Pancreas (tissue), 10 donors: ENCODE measurements around the gene OR5K4. TPM values are rescaled to one million over a fixed set of nuclear protein-coding genes. Genes with fewer than 3 reads are reported as not detected.

Experiments used
- ATAC-seq, 4 donors: fragments of 200-7000 bp; cut with Tn5 transposase; one replicate each; pipeline versions ENCODE4 v1.8.0 to v1.9.1; 2020; ENCODE audit warnings: mild to moderate bottlenecking in 4 of 4, moderate library complexity in 4 of 4
- DNase-seq, 6 donors: peaks; one replicate each; pipeline ENCODE4 v3.0.0-alpha.2; 2020
- FAIRE-seq: peaks from 2 replicates; lab custom pipeline; 2012; peaks lifted over from hg19 to GRCh38; lab: Jason Lieb, UNC
- H3K27ac ChIP-seq, 4 donors: fragments of 200-600 bp; sonication (generic); 1 replicate in 3 of 4; 2 replicates in 1 of 4; pipeline versions ENCODE4 v1.5.0 to v1.8.0; 2020
- H3K27me3 ChIP-seq, 4 donors: fragments of 200-600 bp; one replicate each; pipeline ENCODE4 v1.8.0; 2021
- H3K36me3 ChIP-seq, 3 donors: fragments of 200-600 bp; sonication (generic) in 1 of 3; one replicate each; pipeline versions ENCODE4 v1.5.0 to v1.8.0; 2020 to 2021
- H3K4me1 ChIP-seq, 3 donors: fragments of 200-600 bp; one replicate each; pipeline ENCODE4 v1.8.0; 2021
- H3K4me3 ChIP-seq, 4 donors: fragments of 200-600 bp; sonication (generic) in 2 of 4; one replicate each; pipeline versions ENCODE4 v1.5.0 to v1.8.0; 2020 to 2021
- H3K9me3 ChIP-seq, 4 donors: fragments of 200-600 bp; one replicate each; pipeline ENCODE4 v1.8.0; 2021
- CTCF ChIP-seq, 4 donors: fragments of 200-600 bp; sonication (generic) in 3 of 4; IDR thresholded peaks; one replicate each; pipeline versions ENCODE4 v1.5.0 to v1.8.0; 2021; ENCODE audit warnings: antibody characterized with exemption in 4 of 4
- WGBS, 2 donors: extraction: QIAGEN DNeasy Blood & Tissue Kit; methylation state at CpG; one replicate each; pipeline ENCODE4 v1.1.7; 2013; 5-methylcytosine and 5-hydroxymethylcytosine counted together
- intact Hi-C, 3 donors: fragments of 100-400 bp; cut with DNase I; formaldehyde crosslinking; loops; one replicate each; pipeline versions ENCODE4 v1.11.1 to v1.14.2; 2022
- polyA plus RNA-seq, 2 donors: library from polyadenylated mRNA; stranded (reverse); fragments of 200-250 nt; gene quantifications; one replicate each; pipeline ENCODE4 v1.2.3, GENCODE V29; 2013
- total RNA-seq, 6 donors: library from RNA; stranded (reverse); fragmentation: NEBNext Ultra II Directional in 4 of 6; extraction: Animal tissue kit (Norgen Biotek cat#: 25700) in 4 of 6; gene quantifications; one replicate each; pipeline versions ENCODE4 v1.2.1 to v1.2.4, GENCODE V29; 2021 to 2023
- donor health status: healthy with polysubstance abuse.
- donor health status: DM: no; HTN: no; CAD: no; lungs with moderate emphysema.
- donor health status: DM: no; HTN: no; CAD: no.
- donor health status: control.
- donor health status: control.
- donor health status: Bipolar disorder and iron deficiency.
- donor health status: DM: yes; HTN: yes; CAD: no.
- donor health status: DM: no; HTN: no; CAD: no.
- donor health status: DM: no; HTN: no; CAD: no.
- donor health status: DM: yes; HTN: yes; CAD: no.

OR5K4 gene
- total and polyA plus RNA-seq, 8 donors, result not detected

- ATAC-seq (no peak), DNase-seq (no peak), FAIRE-seq (no peak)
- no peak for TF ChIP-seq CTCF (IDR thresholded peaks at IDR 0.05)
- H3K27me3 ChIP-seq, result peaks cover 0 to 6% (median 3%) of the 10 kb centered on the region in 4 donors
- intact Hi-C loops, result loop anchor here in 1 of 3 donors (5.0 kb wide), 1 partner anchor 294 kb away; the partner anchor contains the start of gene GABRR3
- no peaks in the 10 kb centered on the region for H3K36me3 ChIP-seq
- 68 to 76% methylated on average over 1 of the region's 1 CpG for WGBS, 2 donors
- no peak overlapping the region for H3K4me3 ChIP-seq
- no peaks in the 10 kb centered on the region for H3K4me1 ChIP-seq
- H3K27ac ChIP-seq, result no peak overlapping the region
- H3K9me3 ChIP-seq, result no peaks in the 10 kb centered on the region
Observed at GRCh38 chr3:98331329-98331728, 22.3 kb upstream of the OR5K4 start.

- peak in 1 of 4 donors; percentile 57 for ATAC-seq
- no peak for DNase-seq
- Histone ChIP-seq H3K4me3 (no peak overlapping the region), H3K36me3 (no peaks in the 10 kb centered on the region), H3K9me3 (no peaks in the 10 kb centered on the region), H3K27ac (no peak overlapping the region), H3K27me3 (peaks cover 0 to 8% (median 5%) of the 10 kb centered on the region in 4 donors), H3K4me1 (no peaks in the 10 kb centered on the region)
- 38 to 43% methylated on average over 3 of the region's 3 CpGs for WGBS, 2 donors
- intact Hi-C loops, result loop anchor here in 1 of 3 donors (5.0 kb wide), 1 partner anchor 297 kb away; the partner anchor contains the start of gene GABRR3
- no peak for TF ChIP-seq CTCF (IDR thresholded peaks at IDR 0.05)
- no peak for FAIRE-seq
Observed at GRCh38 chr3:98333989-98334606, 19.6 kb upstream of the OR5K4 start.

- no peaks in the 10 kb centered on the region for H3K4me1 ChIP-seq
- no peak for TF ChIP-seq CTCF (IDR thresholded peaks at IDR 0.05)
- no peaks in the 10 kb centered on the region for H3K36me3 ChIP-seq
- H3K9me3 ChIP-seq, result no peaks in the 10 kb centered on the region
- ATAC-seq, result no peak
- no peak for FAIRE-seq
- no peak overlapping the region for H3K27ac ChIP-seq
- intact Hi-C loops, result no loop called here
- peaks cover 0 to 8% (median 0%) of the 10 kb centered on the region in 4 donors for H3K27me3 ChIP-seq
- DNase-seq, result no peak
- 56 to 66% methylated on average over 1 of the region's 1 CpG for WGBS, 2 donors
- H3K4me3 ChIP-seq, result no peak overlapping the region
Observed at GRCh38 chr3:98339031-98339430, 14.6 kb upstream of the OR5K4 start.

- FAIRE-seq (no peak), DNase-seq (no peak)
Observed at GRCh38 chr3:98341758-98342157, 11.9 kb upstream of the OR5K4 start.

More at GRCh38 chr3:98341758-98342157, 11.9 kb upstream of the OR5K4 start:
- Histone ChIP-seq H3K9me3 (no peaks in the 10 kb centered on the region), H3K4me3 (no peak overlapping the region), H3K4me1 (no peaks in the 10 kb centered on the region), H3K27me3 (peaks cover 0 to 8% (median 0%) of the 10 kb centered on the region in 4 donors), H3K27ac (no peak overlapping the region), H3K36me3 (no peaks in the 10 kb centered on the region)
- ATAC-seq, result no peak
- WGBS, 2 donors, result 73% methylated on average over 6 of the region's 6 CpGs
- intact Hi-C loops, result no loop called here
- no peak for TF ChIP-seq CTCF (IDR thresholded peaks at IDR 0.05)
